ENCODE results near the gene PER1.

Gene PER1, protein sequence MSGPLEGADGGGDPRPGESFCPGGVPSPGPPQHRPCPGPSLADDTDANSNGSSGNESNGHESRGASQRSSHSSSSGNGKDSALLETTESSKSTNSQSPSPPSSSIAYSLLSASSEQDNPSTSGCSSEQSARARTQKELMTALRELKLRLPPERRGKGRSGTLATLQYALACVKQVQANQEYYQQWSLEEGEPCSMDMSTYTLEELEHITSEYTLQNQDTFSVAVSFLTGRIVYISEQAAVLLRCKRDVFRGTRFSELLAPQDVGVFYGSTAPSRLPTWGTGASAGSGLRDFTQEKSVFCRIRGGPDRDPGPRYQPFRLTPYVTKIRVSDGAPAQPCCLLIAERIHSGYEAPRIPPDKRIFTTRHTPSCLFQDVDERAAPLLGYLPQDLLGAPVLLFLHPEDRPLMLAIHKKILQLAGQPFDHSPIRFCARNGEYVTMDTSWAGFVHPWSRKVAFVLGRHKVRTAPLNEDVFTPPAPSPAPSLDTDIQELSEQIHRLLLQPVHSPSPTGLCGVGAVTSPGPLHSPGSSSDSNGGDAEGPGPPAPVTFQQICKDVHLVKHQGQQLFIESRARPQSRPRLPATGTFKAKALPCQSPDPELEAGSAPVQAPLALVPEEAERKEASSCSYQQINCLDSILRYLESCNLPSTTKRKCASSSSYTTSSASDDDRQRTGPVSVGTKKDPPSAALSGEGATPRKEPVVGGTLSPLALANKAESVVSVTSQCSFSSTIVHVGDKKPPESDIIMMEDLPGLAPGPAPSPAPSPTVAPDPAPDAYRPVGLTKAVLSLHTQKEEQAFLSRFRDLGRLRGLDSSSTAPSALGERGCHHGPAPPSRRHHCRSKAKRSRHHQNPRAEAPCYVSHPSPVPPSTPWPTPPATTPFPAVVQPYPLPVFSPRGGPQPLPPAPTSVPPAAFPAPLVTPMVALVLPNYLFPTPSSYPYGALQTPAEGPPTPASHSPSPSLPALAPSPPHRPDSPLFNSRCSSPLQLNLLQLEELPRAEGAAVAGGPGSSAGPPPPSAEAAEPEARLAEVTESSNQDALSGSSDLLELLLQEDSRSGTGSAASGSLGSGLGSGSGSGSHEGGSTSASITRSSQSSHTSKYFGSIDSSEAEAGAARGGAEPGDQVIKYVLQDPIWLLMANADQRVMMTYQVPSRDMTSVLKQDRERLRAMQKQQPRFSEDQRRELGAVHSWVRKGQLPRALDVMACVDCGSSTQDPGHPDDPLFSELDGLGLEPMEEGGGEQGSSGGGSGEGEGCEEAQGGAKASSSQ (N-terminal part only)

DNA sequence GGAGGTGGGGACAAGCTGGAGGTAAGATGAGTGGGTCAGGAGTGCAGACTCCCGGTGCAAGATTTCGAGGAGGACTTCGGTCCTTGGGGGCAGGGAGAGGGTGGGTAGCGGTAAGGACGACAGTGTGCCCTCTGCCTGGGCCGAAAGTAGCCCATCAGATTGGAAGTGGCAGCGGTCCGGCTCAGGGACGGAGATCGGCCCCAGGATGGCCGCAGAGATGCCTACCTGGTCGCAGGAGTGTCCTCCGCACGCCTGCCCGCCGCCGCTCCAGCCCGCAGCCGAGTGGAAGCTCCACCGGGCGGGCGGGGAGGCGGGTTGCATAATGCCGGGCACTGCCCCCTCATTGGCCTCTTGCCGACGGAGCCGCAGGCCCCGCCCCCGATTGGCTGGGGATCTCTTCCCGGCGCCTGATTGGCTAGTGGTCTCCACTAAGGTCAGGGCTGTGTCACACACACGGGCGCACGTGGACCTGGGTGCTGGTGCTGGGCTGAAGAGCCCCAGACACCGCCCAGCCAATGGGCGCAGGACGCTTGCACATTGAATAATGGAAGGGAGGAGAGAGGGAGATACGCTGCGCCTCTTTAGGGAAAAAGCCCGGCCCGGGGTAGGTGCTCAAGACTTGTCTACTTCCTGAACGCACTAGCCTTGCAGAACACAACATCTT lies at the start of gene PER1:
Gene PER1 (minus strand): TSS at position 293 of the 664 bp plus-strand sequence. CDS start 1,698 bp downstream, outside the sequence.
- peak; percentile 18 for DNase-seq

DNA sequence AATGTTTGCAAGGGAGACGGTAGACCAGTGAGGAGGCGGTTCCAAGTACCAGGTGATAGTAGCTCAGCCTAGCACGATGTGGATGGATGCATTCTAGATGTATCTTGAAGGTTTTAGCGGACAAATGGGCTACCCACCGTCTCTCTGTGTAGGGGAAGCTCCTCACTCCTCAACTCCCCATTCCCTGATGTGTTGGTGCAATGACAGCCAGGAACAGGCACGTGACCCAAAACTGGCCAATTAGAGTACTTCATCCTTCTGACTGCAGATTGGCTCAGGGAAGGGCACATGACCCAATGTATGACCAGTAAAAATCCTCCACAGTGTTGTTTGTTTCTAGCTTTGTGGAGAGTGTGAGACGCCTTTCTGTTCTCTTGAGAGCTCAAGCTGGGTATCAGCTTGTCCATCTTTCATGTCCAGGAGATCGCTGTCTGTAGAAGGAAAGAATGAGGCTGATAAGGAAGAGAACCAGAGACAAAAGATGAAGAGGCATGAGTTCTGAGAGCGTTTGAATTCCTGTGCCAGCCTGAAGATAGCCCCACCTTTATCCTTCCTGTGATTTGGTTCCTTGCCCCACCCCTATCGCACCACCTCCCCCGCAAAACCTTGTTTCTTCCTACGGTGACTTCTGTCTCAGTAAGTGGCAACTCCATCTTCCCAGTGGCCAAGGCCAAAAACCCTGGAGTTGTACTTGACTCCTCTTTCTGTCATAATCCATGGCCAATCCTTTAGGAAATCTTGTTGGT lies 40.0 kb upstream of the PER1 start:
- no peak for DNase-seq

DNA sequence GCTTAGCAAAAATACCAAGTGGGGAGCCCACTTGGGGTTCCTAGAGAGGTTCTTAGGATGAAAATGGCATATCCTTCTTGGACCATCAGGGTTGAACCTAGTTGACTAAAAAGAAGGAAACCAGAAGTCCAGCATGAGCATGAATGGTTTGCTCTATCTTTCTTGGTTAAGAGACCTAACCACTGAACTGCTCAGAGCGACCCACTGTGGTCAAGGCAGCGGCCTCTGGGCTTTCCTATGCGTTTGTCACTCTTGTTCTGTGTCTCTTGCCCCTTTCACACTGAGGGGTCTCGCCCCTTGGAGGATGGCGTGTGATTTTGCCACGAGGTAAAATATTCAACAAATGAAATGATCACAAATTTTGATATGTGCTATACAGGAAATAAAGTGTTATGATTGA lies 38.3 kb upstream of the PER1 start:
- DNase-seq = no peak

DNA sequence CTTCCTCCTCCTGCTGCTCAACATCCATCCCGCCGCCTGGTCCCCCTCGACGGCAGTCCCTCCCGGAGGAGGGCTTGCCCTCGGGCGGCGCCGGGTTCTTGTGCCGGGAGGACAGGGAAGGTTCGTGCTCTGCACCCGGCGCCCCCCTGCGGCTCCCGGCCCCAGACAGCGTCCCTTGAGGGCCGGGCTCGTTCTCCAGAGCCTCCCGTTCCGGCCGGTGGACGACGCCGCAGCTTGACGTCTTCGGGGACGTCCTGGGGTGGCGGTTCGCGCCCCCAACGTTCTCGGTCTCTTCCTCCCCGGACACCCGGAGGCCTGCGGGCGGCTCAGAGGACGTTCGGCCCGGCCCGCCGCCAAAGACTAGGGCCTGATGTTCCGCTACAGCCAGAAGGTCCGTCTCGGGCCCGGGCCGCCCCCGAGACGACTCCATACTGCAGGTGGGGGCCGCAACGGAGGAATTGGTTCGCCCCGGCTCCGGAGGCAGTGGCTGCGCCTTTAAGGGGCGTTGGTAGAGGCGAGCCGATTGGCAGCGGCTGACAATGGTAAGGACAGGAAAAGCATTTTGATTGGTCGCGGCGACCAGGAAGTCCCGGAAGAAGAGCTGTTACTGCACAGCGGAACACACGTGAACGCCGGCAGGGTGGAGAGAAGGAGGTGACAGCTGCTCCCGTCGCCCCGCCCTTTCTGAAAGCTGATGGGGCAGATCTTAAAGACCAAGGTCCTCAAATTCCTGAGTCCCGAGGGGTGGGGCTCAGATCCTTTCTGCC lies 37.7 kb upstream of the PER1 start, which contains the start of gene BORCS6:
Gene BORCS6 (minus strand): TSS at position 470 of the 767 bp plus-strand sequence. CDS start 40 bp downstream, at position 430.
- DNase-seq = peak; percentile 64

DNA sequence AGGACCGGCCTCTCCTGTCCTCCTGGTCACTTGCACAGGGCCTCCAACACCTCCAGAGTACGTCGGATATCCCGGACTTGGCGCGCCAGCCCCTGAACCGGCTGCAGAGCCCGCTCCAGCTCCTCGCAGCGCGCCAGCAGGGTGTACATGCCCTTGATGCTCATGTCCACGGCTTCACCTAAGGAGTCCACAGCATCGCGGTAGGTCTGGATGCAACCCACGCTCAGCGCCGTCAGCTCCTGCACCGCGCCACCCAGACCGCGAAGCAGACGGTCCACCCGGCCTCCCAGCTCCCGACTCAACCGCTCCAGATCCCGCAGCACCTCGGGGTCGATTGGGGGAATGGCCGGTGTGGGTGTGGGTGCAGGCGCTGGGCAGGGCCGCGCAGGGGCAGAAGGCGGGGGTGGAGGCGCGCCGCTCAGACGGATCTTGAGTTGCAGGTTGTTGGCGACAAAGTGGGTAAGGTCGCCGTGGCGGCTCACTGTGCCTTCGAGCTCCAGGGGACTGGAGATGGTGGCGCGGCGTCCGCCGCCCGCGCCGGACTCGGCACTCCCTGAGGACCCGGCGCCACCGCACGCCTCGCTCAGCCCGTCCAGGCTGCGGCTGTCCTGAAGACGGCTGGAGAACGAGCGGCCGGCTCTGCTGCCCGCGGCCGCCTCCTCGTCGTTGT lies 37.0 kb upstream of the PER1 start:
- DNase-seq = no peak

DNA sequence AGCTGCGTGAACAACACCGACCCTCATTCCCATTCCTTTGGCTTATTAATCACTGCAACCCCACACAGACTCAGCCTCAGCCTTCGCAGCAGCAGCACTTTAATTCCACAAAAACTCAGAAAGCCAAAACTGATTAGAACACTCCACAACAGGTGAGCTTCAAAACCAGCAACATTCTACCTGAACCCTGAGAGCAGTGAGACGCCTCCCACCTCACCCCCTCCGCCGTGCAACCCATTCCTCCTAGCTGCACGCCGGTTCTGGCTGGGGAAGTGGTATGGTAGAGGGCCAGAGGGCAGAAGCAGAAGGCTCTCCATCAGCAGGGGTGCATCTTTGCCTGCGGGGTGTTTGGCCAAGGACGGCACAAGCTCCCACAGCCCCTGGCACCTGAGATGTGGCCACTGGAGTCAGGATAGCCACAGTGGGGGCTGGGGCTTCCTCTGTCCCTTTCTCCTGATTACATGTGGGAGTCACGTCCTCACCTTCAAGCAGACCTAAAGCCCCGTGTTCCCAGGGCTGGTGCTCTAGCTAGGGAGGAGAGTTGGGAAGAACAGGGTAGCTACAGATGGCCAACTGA lies 36.1 kb upstream of the PER1 start:
- DNase-seq = no peak

DNA sequence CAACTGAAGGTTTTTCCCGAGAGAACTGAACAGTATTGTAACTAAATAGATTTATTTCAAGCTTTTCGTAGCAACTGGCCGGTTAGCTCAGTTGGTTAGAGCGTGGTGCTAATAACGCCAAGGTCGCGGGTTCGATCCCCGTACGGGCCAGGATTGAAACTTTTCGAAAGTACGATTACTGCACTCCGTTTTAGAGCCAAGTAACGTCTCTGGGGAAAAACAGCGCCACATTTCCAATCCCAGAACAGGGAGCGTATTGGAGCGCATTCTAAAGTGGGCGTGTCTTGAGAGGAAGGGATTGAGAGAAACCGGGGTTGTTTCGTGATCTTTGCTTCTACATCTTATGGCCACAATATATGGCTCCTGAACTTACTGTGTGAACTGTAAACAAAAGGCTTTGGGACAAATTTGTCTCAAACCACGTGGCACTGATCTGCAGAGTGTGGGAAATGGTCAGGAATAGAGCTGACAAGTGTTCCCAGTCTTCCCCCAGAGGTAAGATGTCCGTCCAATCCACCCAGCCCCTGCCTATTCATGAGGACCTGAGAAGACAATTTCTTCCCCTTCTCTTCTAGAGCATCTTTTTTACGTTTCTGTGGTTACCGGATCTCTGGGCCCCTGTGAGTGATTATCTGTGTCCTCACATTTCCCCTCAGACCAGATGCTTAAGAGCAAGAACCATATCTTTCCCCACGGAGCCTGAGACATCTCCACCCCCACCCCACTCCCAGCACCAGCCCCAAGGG lies 35.5 kb upstream of the PER1 start:
- peak; percentile 55 for DNase-seq

DNA sequence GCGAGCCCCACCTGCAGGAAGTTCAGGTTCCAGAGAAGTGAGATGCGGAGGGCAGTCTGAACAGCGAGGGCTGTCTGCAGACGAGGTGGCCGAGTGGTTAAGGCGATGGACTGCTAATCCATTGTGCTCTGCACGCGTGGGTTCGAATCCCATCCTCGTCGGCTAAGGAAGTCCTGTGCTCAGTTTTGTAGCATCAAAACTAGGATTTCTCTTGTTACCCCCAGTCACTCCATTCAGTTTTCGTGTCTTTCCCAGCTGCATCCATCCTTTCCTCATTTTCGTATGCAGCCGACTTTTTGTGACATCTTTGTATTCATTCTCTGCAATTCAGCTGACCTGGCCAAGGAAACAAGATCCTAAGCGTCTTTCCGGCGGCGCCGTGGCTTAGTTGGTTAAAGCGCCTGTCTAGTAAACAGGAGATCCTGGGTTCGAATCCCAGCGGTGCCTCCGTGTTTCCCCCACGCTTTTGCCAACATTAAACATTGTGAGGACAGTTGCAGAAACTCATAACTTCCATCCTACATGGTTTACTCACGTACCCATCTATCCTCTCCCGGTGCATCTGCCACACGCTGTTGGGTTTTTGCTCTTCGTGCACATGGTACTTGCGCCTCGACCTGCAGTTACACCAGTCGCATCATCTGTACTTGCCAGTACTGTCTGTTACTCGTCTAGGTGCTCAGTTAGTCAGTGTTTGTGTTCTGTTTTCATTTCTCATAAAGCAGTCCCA lies 34.7 kb upstream of the PER1 start:
- DNase-seq = peak; percentile 89

DNA sequence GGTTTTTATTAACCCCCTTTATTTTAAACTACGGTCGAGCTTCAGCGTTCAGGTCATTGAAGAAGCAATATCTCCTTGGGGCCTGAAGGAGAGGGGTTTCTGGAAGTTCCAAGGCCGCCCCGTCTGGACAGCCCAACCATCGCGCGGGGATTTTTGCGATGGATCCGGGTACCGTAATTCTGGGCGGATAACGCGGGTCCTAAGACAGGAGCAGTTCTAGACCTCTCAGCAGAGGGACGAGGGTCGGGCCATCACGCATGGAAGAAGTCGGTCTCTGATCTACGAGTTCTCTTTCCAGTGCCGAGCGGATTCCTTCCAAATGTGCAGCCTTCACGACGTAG lies 34.2 kb upstream of the PER1 start:
- DNase-seq = no peak

DNA sequence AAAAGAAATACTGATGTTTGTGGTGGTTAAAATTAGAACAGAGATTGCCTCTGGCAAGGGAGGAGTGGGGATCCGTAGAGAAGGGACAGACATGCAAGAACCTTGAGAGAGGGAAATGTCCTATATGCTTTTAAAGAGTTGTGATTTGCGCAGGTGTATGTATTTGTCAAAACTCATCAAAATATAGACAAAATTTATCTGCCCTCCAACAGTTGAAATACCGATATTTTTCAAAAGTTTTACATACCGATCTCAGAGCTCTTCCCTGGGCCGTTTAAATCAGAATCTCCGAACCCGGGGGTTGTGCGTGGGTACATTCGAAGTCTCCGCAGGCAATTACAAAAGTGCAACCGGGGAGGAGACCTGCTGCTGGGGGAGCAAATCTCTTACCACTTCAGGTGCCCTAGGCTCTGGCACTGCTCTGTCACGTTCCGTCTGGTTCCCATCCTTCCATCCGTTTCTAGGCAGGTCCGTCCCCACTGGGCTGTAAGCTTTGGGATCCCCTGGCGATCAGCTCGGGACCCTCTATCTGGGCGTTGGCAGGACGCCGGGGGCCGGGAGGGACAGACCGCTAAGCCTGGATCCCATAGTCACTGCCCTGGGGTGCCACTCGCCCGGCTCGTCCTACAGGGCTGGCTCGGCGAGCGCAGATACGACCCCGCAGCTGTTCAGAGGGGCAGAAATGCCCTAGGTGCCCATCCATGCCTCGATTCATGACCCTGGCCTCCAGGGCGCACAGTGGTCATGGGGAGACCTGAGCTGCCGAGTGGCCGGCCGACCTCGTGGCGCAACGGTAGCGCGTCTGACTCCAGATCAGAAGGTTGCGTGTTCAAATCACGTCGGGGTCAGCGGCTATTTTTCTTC lies 33.6 kb upstream of the PER1 start:
- DNase-seq = peak; percentile 12

DNA sequence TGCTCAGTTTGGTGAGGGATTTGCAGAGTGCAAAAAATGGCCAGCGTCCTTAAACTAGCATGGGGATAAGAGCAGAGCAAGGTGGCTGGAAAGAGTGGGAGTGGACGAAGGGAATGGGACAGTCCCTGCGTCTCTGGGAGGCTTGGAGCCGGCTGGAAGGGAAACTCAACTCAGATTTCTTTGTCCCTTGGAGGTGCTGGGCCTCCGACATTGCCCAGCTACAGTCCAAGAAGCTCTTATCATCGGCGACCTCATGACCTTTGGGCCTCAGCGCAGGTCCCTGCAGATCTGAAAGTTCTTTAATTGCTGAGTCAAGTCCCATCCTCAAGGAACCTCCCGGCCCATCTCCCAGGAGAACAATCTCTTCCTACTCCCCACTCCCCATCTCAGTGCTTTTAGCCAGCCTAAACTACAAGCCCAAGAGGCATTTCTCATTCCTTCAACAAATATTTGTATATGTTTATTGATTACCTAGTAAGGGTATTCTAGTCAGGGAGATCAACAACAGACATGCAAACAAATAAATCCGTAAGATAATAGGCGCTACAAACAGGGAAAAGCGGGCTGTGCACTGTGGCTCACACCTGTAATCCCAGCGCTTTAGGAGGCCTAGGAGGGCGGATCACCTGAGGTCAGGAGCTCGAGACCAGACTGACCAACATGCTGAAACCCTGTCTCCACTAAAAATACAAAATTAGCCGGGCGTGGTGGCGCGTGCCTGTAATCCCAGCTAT lies 25.0 kb upstream of the PER1 start:
- no peak for DNase-seq

DNA sequence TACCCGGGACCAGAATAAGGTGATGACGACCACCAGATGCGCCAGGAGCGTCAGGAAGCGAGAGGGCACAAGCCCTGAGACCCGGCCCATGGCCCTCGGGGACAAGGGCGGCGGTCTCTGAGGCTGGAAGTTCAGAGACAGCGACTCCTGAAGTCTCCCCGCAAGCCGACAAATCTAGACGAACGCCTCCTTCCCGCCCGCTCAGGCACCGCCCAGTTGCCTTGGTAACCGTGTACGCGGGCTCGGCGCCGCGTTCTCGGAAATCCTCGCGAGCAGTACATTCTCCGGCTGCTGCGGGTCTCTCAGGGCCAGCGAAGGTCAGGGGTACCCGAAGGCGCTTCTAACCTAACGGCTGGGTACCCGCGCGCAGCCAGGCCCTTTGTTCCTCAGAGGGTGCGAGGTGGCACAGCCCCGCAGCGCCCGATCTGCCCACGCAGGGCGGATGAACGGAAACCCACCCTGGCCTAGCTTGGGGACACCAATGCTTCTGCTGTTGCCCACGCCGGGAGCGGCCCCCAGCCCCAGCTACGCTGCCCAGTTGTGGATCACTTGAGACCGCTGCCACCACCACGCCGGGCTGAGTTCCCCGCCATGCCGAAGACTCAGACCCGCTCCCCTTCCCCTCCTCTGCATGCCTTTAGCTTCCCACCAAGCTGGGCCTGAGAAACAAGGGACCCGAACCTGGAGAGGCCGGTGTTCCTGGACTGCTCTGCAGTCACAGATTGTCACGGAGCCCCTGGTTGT lies 24.2 kb upstream of the PER1 start, which contains the start of gene TMEM107:
Gene TMEM107 (minus strand): TSS at position 184 of the 744 bp plus-strand sequence. CDS start 94 bp downstream, at position 90.
- DNase-seq = peak; percentile 41

DNA sequence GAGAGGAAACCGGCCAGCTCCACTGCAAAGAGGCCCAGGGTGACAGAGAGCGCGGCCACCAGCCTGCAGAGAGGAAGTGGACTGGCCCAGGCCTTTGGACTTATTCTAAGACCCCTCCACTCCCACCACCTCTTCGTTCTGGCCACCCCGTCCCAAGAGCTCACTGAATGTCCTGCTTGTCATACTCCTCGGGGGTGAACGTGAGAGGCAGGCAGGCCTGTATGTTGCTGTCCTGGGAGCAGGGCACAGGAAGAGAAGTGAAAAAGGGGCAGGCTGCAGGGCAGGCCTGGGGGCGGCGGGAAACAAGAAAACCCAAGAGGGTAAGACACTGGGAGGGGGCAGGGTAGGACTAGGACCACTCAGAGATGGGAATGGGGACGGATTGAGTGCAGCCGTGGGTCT lies 23.6 kb upstream of the PER1 start:
- DNase-seq = no peak

DNA sequence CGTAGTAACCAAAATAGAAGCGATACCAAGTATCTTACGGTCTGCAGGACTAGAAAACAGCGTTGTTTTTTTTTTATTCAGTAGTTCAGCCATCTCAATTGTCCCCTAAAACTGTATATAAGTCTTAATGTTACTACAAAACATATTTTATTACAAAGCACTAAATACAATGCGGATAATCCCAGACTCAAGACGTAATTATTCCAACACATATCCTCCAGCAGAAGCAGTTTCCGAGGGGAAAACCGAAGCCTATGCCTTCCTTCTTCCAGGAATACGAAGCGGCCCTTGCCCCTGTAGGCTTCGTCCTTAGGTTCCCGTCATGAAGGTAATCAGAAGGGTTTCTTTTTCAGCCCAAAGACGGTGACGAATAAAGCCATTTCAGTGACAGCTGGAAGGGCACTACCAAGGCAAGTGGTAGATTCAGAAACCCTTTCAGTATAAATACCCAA lies 21.7 kb upstream of the PER1 start:
- DNase-seq = no peak

DNA sequence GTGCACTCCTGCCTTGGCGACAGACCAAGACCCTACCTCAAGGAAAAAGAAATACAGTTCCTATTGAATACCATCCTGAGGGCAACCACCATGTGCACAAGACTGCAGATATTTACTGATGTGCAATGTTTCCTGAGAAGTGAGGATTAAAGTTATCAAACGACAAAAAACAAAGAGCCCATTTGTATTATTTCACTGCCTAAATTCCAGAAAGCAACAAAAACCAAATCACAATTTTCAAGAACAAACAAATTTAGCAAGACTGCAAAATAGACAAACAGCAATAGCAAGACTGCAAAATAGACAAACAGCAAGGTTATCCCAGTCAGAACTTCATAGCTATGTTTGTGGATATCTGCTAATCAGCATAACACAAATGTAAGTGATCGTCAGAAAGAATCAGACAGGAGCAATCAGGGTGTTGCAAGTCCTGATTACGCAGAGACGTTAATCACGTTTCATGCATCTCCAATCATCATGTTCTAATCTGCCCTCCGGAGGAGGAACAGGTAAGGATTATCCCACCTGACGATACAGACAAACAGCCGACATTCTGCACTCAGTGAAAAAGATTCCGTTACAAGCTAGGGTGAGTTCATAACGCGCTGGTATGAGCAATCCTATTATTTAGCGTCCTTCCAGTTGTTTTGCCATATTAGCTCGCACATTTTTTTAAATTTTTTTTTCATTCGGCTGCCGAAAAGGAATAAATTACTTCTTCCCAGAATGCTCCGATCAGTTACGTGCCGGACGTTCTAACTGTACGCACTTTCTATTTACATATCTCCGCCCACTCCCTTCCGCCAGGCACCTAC lies 21.1 kb upstream of the PER1 start:
- DNase-seq = peak; percentile 53

All from KG1 (cell line).